GM12874 (cell line): ENCODE results near the gene MED13.

Experiments used
- TF ChIP-seq, protein P1 (sequence below): IDR thresholded peaks from 2 replicates; pipeline ENCODE4 v1.5.1; 2011; ENCODE audit warnings: low read depth, mild to moderate bottlenecking, control low read depth, low read length, moderate library complexity; ENCODE audit not compliant: insufficient read depth

Gene MED13

GRCh38 chr17:62105357-62105756, 40.3 kb upstream of the MED13 start:
- TF ChIP-seq, protein P1, sequence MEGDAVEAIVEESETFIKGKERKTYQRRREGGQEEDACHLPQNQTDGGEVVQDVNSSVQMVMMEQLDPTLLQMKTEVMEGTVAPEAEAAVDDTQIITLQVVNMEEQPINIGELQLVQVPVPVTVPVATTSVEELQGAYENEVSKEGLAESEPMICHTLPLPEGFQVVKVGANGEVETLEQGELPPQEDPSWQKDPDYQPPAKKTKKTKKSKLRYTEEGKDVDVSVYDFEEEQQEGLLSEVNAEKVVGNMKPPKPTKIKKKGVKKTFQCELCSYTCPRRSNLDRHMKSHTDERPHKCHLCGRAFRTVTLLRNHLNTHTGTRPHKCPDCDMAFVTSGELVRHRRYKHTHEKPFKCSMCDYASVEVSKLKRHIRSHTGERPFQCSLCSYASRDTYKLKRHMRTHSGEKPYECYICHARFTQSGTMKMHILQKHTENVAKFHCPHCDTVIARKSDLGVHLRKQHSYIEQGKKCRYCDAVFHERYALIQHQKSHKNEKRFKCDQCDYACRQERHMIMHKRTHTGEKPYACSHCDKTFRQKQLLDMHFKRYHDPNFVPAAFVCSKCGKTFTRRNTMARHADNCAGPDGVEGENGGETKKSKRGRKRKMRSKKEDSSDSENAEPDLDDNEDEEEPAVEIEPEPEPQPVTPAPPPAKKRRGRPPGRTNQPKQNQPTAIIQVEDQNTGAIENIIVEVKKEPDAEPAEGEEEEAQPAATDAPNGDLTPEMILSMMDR, result no peak

DNA sequence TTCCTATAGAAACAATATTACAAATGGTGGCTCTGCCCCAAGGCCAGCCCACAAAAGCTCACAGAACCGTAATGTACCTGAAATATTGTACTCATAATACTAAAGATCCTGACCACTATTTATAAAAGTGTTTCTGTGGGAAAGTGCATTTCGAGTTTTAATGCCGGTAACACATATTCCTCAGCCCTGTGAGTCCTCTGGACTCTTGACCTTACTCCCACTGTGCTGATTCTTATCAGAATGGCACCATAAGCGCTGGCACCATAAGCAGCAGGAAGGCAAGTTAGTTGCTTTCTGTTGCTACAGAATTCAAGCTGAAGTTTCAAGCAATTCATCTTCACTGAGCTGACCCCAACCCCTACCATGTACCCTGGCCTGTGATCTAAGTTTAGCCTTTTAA, 36.4 kb upstream of the MED13 start:
- TF ChIP-seq, protein P1, result no peak

GRCh38 chr17:62101090-62101489, 36.0 kb upstream of the MED13 start:
- TF ChIP-seq, protein P1, result no peak

DNA sequence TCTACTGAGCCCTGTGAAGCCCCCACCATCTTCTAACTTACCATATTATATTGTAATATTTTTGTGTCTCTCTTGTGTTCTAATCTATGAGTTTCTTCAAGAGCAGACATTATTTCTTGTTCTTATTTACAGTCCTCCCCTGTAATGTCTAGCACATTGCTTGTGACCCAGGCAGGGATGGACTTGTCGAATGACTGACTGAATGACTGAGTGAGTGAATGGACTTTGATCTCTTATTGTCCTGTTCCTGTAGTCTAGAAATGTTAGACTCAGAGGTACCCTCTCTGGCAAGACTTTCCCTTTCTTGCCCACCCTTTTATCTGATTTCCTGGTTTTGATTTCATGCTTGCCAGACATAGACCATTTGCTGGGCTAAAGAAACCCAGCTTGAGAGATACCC, 35.0 kb upstream of the MED13 start:
- TF ChIP-seq, protein P1, result no peak

DNA sequence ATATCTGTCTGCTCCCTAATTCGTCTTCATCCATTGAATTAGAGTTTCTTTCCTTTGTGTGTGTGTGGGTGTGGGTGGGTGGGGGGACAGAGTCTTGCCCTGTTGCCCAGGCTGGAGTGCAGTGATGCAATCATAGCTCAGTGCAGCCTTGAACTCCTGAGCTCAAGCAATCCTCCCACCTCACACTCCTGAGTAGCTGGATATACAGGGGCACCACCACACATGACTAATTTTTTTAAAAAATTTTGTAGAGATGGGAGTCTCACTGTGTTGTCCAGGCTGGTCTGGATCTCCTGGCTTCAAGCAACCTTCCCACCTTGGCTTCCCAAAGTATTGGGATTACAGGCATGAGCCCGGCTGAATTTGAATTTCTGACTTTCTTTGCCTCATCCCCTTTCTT, 34.5 kb upstream of the MED13 start:
- TF ChIP-seq, protein P1, result no peak

DNA sequence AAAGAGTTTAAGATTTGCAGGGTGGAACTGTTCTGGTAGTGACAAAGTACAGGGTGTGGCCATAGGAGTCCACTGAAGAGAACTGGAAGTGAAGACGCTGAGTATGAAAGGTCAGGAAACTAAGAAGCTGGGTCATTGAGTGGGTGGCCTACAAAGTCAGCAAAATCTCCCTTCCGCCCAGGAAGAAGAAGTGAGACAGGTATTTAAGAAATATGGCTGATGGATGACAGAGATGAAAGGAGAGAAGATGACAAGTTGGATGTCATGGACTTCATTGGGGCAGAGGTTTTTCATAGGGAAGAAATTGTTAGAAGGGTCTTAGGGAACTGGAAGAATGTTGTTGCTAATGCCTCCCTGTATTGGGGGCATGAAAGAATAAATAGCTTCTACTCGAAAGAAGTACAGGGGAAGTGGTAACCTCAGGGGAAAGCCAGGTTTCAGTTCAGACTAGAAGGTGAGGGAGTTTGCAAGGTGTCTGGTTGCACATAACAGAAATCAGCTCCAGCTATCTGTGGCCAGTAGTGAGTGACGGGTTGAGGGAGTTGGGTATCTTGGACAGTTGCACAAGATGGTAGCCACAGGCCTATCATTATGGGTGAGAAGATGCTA, 33.6 kb upstream of the MED13 start:
- TF ChIP-seq, protein P1, result no peak

GRCh38 chr17:62096401-62096670, 31.3 kb upstream of the MED13 start:
- TF ChIP-seq, protein P1, result no peak
